ENCODE measurements around the gene DGKE. TPM values are rescaled to one million over a fixed set of nuclear protein-coding genes. Genes with fewer than 3 reads are reported as not detected.

Gene DGKE
- total and polyA plus RNA-seq, 2 experiments from 2014 or later, result 1.2 to 5.5 TPM

GRCh38 chr17:56883616-56884015 lies 49.7 kb downstream of the DGKE start:
- no peaks in the 10 kb centered on the region for H3K36me3 ChIP-seq (replicated peaks; ENCODE audit: insufficient read depth, low read depth)
- H3K4me1 ChIP-seq (ENCODE audit: insufficient read depth), result peaks cover 11% of the 10 kb centered on the region
- no peaks in the 10 kb centered on the region for H3K79me2 ChIP-seq
- H3K4me3 ChIP-seq, result no peak overlapping the region
- TF ChIP-seq EZH2 (IDR thresholded peaks at IDR 0.05; ENCODE audit: borderline replicate concordance) (no peak), EZH2phosphoT487 (IDR thresholded peaks at IDR 0.05; ENCODE audit: low read depth, severe bottlenecking, unreplicated experiment) (no peak)
- TF ChIP-seq, protein P1, sequence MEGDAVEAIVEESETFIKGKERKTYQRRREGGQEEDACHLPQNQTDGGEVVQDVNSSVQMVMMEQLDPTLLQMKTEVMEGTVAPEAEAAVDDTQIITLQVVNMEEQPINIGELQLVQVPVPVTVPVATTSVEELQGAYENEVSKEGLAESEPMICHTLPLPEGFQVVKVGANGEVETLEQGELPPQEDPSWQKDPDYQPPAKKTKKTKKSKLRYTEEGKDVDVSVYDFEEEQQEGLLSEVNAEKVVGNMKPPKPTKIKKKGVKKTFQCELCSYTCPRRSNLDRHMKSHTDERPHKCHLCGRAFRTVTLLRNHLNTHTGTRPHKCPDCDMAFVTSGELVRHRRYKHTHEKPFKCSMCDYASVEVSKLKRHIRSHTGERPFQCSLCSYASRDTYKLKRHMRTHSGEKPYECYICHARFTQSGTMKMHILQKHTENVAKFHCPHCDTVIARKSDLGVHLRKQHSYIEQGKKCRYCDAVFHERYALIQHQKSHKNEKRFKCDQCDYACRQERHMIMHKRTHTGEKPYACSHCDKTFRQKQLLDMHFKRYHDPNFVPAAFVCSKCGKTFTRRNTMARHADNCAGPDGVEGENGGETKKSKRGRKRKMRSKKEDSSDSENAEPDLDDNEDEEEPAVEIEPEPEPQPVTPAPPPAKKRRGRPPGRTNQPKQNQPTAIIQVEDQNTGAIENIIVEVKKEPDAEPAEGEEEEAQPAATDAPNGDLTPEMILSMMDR (IDR thresholded peaks at IDR 0.05; ENCODE audit: poor library complexity), result no peak
- H2AFZ ChIP-seq, result no peak overlapping the region
- H3K27ac ChIP-seq, result no peak overlapping the region
- H3K9me3 ChIP-seq (ENCODE audit: low read depth), result no peaks in the 10 kb centered on the region
- H3K4me2 ChIP-seq, result no peak overlapping the region
- H3K9me2 ChIP-seq (replicated peaks; ENCODE audit: insufficient read depth), result no peaks in the 10 kb centered on the region
- no peak for DNase-seq (ENCODE audit: low spot score)
- WGBS (ENCODE audit: low lambda C conversion rate, missing lambda C conversion rate), result 81% methylated on average over 1 of the region's 1 CpG
- H4K20me1 ChIP-seq (ENCODE audit: insufficient read depth, poor library complexity, severe bottlenecking), result no peaks in the 10 kb centered on the region
- H3K27me3 ChIP-seq, result no peaks in the 10 kb centered on the region

GRCh38 chr17:56884483-56885311 lies 50.7 kb downstream of the DGKE start:
- Histone ChIP-seq H3K9me3 (ENCODE audit: low read depth) (no peaks in the 10 kb centered on the region), H3K27me3 (no peaks in the 10 kb centered on the region), H3K79me2 (no peaks in the 10 kb centered on the region), H3K4me1 (ENCODE audit: insufficient read depth) (peaks cover 11% of the 10 kb centered on the region), H2AFZ (no peak overlapping the region), H3K9me2 (replicated peaks; ENCODE audit: insufficient read depth) (no peaks in the 10 kb centered on the region), H3K4me3 (no peak overlapping the region), H3K27ac (no peak overlapping the region), H3K36me3 (replicated peaks; ENCODE audit: insufficient read depth, low read depth) (no peaks in the 10 kb centered on the region), H3K4me2 (no peak overlapping the region), H4K20me1 (ENCODE audit: insufficient read depth, poor library complexity, severe bottlenecking) (no peaks in the 10 kb centered on the region)
- 87% methylated on average over 6 of the region's 6 CpGs for WGBS (ENCODE audit: low lambda C conversion rate, missing lambda C conversion rate)
- TF ChIP-seq, protein P1 (IDR thresholded peaks at IDR 0.05; ENCODE audit: poor library complexity), result no peak
- TF ChIP-seq EZH2phosphoT487 (IDR thresholded peaks at IDR 0.05; ENCODE audit: low read depth, severe bottlenecking, unreplicated experiment), result no peak
- TF ChIP-seq EZH2 (IDR thresholded peaks at IDR 0.05; ENCODE audit: borderline replicate concordance), result no peak
- DNase-seq (ENCODE audit: low spot score), result no peak

GRCh38 chr17:56885312-56885657 lies 51.3 kb downstream of the DGKE start:
- H3K9me2 ChIP-seq (replicated peaks; ENCODE audit: insufficient read depth), result no peaks in the 10 kb centered on the region
- H3K36me3 ChIP-seq (replicated peaks; ENCODE audit: insufficient read depth, low read depth), result no peaks in the 10 kb centered on the region
- no peak overlapping the region for H3K4me3 ChIP-seq
- H2AFZ ChIP-seq, result no peak overlapping the region
- no peaks in the 10 kb centered on the region for H4K20me1 ChIP-seq (ENCODE audit: insufficient read depth, poor library complexity, severe bottlenecking)
- 90% methylated on average over 2 of the region's 2 CpGs for WGBS (ENCODE audit: low lambda C conversion rate, missing lambda C conversion rate)
- no peak for TF ChIP-seq EZH2phosphoT487 (IDR thresholded peaks at IDR 0.05; ENCODE audit: low read depth, severe bottlenecking, unreplicated experiment)
- DNase-seq (ENCODE audit: low spot score), result no peak
- no peaks in the 10 kb centered on the region for H3K9me3 ChIP-seq (ENCODE audit: low read depth)
- no peaks in the 10 kb centered on the region for H3K79me2 ChIP-seq
- H3K27me3 ChIP-seq, result no peaks in the 10 kb centered on the region
- no peak overlapping the region for H3K27ac ChIP-seq
- peaks cover 11% of the 10 kb centered on the region for H3K4me1 ChIP-seq (ENCODE audit: insufficient read depth)
- H3K4me2 ChIP-seq, result no peak overlapping the region

GRCh38 chr17:56886288-56886731 lies 52.4 kb downstream of the DGKE start:
- H3K4me3 ChIP-seq, result no peak overlapping the region
- no peaks in the 10 kb centered on the region for H3K79me2 ChIP-seq
- H3K9me3 ChIP-seq (ENCODE audit: low read depth), result no peaks in the 10 kb centered on the region
- H3K36me3 ChIP-seq (replicated peaks; ENCODE audit: insufficient read depth, low read depth), result no peaks in the 10 kb centered on the region
- H3K4me1 ChIP-seq (ENCODE audit: insufficient read depth), result peaks cover 11% of the 10 kb centered on the region
- H4K20me1 ChIP-seq (ENCODE audit: insufficient read depth, poor library complexity, severe bottlenecking), result no peaks in the 10 kb centered on the region
- no peaks in the 10 kb centered on the region for H3K9me2 ChIP-seq (replicated peaks; ENCODE audit: insufficient read depth)
- WGBS (ENCODE audit: low lambda C conversion rate, missing lambda C conversion rate), result 89% methylated on average over 2 of the region's 2 CpGs
- DNase-seq (ENCODE audit: low spot score), result no peak
- H3K27ac ChIP-seq, result peak overlapping the region; percentile 68
- no peak overlapping the region for H2AFZ ChIP-seq
- TF ChIP-seq, protein P1 (IDR thresholded peaks at IDR 0.05; ENCODE audit: poor library complexity), result no peak
- no peak for TF ChIP-seq EZH2 (IDR thresholded peaks at IDR 0.05; ENCODE audit: borderline replicate concordance)
- no peak for TF ChIP-seq EZH2phosphoT487 (IDR thresholded peaks at IDR 0.05; ENCODE audit: low read depth, severe bottlenecking, unreplicated experiment)
- H3K27me3 ChIP-seq, result no peaks in the 10 kb centered on the region
- peak overlapping the region; percentile 15 for H3K4me2 ChIP-seq
